Occipital lobe (tissue), 2 donors: ENCODE measurements around the gene MTHFS. TPM values are rescaled to one million over a fixed set of nuclear protein-coding genes. Genes with fewer than 3 reads are reported as not detected.
"Not testable (repeated sequence)": the region's sequence is repeated elsewhere in the genome, so short reads cannot be mapped to it uniquely, and the experiment has no call there.

Experiments used
- DNase-seq: peaks from one replicate; lab custom pipeline; 2025; lab: John Stamatoyannopoulos, UW
- total RNA-seq: library from RNA; depleted of rRNA; stranded (reverse); fragments of >200 nt; gene quantifications from one replicate; pipeline ENCODE4 v1.2.3, GENCODE V29; 2014

The MTHFS gene
- total RNA-seq, 1 donor from 2014 or later, result 5.5 TPM

- DNase-seq, result not testable (repeated sequence)
Observed at GRCh38 chr15:79915776-79916501, 19.1 kb upstream of the MTHFS start.

- DNase-seq, result no peak
Observed at GRCh38 chr15:79914728-79915127, 17.9 kb upstream of the MTHFS start.

DNA sequence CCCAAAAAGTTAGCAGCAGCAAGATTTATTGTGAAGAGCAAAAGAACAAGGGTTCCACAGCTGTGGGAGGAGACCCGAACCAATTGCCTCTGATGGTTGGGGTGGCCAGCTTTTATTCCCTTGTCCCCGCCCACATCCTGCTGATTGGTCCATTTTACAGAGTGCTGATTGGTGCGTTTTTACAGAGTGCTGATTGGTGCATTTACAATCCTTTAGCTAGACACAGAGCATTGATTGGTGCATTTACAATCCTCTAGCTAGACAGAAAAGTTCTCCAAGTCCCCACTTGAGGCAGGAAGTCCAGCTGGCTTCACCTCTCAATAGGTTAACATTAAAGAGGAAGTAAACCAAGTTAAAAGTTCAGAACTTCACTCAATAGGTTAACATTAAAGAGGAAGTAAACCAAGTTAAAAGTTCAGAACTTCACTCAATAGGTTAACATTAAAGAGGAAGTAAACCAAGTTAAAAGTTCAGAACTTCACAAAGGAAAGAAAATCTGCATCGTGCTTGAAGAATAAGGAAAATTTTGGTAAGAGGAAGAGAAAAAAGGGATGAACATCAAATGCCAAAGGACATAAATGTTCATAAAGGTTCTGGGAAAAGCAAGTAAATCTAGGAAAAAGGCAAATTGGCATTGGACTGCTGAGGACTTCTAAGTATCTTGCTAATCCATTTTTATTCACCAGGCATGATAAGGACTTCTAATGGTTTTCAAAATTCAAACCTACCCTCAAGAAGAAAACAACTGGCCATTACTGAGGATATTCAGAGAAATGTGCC lies 12.9 kb upstream of the MTHFS start:
- DNase-seq, result not testable (repeated sequence)

DNA sequence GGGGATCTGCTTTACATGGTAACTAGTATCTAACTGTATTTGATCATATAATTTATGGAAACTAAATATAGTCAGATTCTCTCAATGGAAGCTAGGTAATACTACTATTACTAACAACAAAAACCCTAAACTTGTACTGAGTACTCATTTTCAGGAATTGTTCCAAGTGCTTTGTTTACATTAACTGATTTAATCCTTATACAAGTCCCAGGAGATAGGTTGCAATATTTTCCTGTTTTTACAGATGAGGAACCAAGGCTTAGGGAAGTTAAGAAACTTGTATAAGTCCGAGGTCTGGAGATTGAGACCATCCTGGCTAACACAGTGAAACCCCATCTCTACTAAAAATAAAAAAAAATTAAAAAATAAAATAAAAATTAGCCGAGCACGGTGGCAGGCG lies 7.5 kb upstream of the MTHFS start:
- DNase-seq, result no peak

- DNase-seq, result no peak
Observed at GRCh38 chr15:79903626-79904025, 6.8 kb upstream of the MTHFS start.

- DNase-seq, result no peak
Observed at GRCh38 chr15:79903144-79903543, 6.3 kb upstream of the MTHFS start.

- no peak for DNase-seq
Observed at GRCh38 chr15:79901958-79902357, 5.1 kb upstream of the MTHFS start.

DNA sequence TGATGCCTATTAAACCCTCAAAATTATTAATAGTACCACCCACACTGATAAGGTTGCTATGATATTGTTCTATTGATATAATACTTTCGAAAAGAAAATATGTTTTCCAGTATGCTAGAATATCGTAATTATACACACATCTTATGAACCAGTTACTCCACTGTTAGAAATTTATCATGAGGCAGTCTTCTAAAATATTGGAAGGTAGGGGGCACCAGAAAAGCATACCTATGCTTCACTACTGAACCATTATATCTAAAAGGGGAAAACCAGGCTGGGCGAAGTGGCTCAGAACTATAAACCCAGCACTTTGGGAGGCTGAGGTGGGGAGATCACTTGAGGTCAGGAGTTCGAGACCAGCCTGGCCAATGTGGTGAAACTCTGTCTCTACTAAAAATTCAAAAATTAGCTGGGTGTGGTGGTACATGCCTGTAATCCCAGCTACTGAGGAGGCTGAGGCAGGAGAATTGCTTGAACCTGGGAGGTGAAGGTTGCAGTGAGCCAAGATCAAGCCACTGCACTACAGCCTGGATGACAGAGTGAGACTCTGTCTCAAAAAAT lies 4.1 kb upstream of the MTHFS start:
- not testable (repeated sequence) for DNase-seq

DNA sequence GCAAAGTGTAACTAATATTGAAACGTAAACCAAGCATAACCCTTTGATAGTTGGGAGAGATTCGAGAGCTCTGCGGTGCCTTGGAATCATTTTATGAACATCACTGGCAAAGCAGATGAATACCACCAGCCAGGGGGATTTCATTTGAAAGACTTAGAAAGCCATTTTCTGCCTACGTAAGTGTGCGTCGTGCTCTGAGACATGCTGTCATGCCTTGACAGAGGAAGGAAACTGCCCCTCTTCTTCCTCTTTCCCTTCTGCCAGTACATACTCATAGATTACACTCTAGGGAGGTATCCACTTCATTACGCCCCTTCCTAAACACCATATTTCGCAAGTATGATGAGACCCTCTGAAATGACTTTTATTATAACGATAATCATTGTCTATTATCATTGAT lies 3.3 kb upstream of the MTHFS start:
- no peak for DNase-seq

GRCh38 chr15:79898786-79899185 lies 2.0 kb upstream of the MTHFS start:
- DNase-seq, result not testable (repeated sequence)

DNA sequence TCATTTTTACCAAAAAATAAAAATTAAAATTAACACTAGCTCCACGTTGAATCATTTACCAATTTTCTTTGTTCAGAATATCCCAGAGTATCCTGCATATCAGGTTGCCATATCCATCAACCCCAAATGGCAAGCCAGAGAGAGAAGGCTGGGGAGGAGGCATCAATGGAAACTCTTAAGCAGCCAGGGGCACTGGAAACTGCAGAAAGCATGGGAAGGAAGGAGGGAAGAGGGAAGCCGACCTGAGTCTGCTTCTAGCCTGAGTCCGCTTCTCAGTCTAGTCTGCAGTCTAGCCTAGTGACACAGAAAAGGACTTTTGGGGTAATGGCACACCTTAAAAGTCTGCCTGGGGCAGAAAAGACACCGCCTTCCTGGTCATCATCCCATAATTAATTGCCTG lies 1.6 kb upstream of the MTHFS start:
- no peak for DNase-seq

DNA sequence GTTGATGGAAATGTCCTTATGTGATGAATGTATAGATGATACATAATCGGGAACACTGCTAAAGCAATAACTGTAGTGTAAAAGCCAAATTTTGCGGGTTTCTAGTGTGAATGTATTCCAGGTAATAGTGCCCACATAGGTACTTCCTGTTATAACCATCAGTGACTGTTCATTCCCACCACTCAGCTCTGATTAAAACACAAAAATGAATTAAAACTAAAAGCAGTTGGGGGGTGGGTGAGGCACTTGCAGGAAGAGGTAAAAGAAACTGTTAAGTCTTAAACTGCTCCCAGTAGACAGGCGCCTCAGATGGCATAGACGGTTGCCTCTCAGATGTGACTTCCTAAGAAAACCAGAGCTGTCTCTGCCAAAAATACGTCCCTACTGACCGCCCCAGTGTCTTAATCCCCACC lies 893 bp upstream of the MTHFS start:
- no peak for DNase-seq

- no peak for DNase-seq
Observed at GRCh38 chr15:79897380-79897678, 515 bp upstream of the MTHFS start.

- no peak for DNase-seq
Observed at GRCh38 chr15:79896131-79896633, 632 bp downstream of the MTHFS start.

DNA sequence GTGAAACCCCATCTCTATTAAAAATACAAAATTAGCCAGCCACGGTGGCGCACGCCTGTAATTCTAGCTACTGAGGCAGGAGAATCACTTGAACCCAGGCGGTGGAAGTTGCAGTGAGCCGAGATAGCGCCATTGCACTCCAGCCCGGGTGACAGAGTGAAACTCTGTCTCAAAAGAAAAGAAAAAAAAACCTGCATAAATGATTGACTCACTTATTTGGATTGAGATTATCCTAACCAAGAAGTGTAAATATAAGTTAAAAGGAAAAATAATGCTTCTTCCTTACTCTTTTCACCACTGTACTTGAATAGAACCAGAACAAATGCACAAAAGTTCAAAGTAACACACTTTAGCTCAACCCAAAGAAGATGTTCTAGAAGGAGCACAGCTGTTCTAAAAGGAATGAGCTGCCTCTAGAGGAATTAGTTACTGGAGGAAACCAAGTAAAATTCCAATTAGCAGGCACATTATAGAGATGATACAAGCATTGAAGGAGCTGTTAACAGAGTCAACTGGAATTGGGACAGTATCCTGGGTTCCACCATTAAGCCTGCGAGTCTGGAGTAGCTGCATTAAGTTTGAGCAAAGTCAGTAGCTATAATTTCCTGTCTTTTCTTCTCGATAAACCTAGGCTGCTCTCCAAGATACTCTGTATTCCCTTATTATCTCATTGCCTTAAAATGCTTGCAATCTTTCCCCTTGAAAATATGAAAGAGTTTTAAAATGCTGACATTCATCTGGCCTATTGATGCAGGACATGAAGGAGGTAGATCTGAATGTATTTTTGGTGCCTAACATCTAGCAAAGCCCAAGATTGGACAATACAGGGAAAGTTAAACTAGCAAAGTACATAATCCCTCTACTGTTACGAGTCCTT lies 9.5 kb downstream of the MTHFS start:
- no peak for DNase-seq

GRCh38 chr15:79886124-79886523 lies 10.7 kb downstream of the MTHFS start:
- no peak for DNase-seq

DNA sequence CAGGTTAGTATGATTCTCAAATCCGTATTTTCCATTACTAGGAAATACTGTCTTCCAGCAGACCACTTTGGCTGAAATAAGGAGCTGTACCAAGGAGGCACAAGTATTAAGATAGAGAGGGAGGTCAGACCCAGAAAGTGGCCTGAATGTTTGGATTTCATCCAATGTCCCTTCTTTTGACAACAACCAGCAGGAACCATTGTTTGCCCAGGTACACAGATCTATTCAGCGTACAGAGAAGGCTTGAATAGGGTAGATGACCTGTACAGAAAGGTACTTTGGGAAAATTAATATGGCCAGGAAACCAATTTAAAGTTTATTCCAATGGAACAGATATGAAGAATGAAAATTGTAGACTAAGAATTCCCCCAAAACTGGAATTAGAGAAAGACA lies 12.6 kb downstream of the MTHFS start:
- no peak for DNase-seq

DNA sequence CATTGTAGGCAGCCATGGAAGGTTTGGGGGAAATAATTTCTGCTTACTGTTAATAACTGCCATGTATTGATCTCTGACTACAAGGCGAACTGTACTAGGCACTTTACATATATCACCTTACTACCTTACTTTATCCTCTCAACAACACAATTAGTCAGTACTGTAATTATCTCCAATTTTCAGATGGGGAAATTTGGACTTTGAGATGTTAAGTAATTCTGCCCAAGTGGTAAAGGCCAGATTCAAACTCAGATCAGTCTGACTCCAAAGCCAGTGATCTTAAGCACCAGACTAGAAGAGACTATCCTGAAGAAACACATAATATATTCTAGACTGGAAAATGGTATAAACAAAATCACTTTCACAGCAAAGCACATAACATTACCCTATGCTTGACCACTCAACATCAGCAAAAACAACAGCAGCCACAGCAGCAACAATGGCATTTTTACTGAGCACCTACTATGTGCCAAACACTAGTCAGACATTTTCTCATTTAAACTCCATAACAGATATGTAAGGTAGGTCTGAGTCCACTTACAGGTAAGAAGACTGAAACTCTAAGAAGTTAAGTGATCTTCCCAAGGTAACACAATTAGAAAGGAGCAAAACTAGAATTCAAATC lies 13.1 kb downstream of the MTHFS start:
- DNase-seq, result no peak

DNA sequence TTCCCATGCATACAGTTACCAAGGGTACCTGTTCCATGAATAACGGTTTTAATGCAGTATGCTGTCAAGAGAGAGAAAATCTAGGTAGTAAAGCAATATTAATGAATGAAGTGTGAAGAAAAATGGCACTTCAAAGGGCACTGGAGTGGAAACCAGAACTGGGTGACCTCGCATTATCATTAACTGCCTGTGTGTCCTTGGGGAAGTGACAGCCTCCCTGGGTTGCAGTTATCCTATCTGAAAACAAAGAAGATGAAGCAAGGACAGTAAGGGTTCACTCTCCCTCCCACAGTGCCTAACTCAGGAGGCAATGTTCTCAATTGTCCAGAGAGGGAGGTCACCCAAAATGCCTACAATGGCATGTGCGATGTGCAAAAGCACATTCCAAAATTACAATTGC lies 15.1 kb downstream of the MTHFS start:
- no peak for DNase-seq

GRCh38 chr15:79881254-79881653 lies 15.6 kb downstream of the MTHFS start:
- no peak for DNase-seq

DNA sequence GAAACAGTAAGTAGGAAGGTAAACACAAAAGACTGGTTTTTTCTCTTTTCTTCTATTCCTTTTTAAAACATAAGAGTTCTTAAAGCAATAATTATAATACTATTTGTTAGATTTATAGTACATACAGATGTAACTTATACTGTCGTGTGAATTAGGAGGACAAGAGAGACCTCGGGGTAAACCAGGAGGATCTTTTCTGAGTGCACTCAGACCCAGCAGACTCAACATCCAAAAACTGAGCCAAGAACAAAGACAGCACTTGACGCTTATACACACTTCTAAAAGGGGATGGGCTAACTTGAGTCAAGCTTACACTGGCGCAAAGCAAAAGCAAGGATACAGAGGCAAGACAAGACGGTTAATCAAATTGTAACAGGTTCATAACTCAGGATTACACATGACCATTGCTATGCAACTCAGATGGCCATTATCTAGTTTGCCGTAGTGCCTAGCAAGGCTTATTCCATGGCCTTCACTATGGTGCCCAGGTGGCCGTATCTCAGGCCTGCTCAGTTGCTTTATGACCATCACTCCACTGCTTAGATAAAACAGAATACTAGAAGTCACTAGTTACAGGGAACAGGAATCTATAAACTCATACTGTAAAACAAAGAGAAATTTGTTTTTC lies 18.6 kb downstream of the MTHFS start:
- DNase-seq, result no peak
